K562 (cell line): ENCODE data around the gene TSPAN32. TPM values are rescaled to one million over a fixed set of nuclear protein-coding genes. Genes with fewer than 3 reads are reported as not detected.

Experiments used
- BMI1 ChIP-seq: fragments of 150-350 bp; IDR thresholded peaks from 2 replicates; pipeline ENCODE4 v1.6.1; 2014; ENCODE audit warnings: low read length
- CBX3 ChIP-seq, 2 experiments: IDR thresholded peaks; 1 replicate in 1 of 2; 2 replicates in 1 of 2; pipeline ENCODE4 v1.6.1; 2012; ENCODE audit warnings: inconsistent platforms in 2 of 2, low read length in 2 of 2, borderline replicate concordance in 1 of 2, control low read depth in 1 of 2
- EP300 ChIP-seq: IDR thresholded peaks from 2 replicates; pipeline ENCODE4 v1.6.1; 2012; ENCODE audit warnings: low read length, improper control_type of control experiment
- FOSL1 ChIP-seq: fragments of 200-800 bp; sonication (Bioruptor generic); conservative IDR thresholded peaks from 2 replicates; pipeline ENCODE4 v1.6.1; 2016; ENCODE audit warnings: missing genetic modification characterization, missing compliant biosample characterization
- IFI16 ChIP-seq: fragments of 250-450 bp; sonication (Bioruptor Pico); IDR thresholded peaks from 2 replicates; pipeline ENCODE4 v2.1.2; 2022; ENCODE audit warnings: mild to moderate bottlenecking, inconsistent platforms
- JUN ChIP-seq, 2 experiments: sonication (generic) in 1 of 2; formaldehyde crosslinking in 1 of 2; IDR thresholded peaks; 2 replicates each; pipeline versions ENCODE4 v1.6.1 to v1.8.0; 2012 to 2022; ENCODE audit warnings: borderline replicate concordance in 2 of 2, mild to moderate bottlenecking in 2 of 2, improper control_type of control experiment in 1 of 2, low read depth in 1 of 2, low read length in 1 of 2, missing genetic modification reagents in 1 of 2
- JUND ChIP-seq, 2 experiments: IDR thresholded peaks; 2 replicates in 1 of 2; 3 replicates in 1 of 2; pipeline ENCODE4 v1.6.1; 2011; ENCODE audit warnings: borderline replicate concordance in 2 of 2, low read depth in 2 of 2, low read length in 2 of 2, improper control_type of control experiment in 1 of 2, missing biosample characterization in 1 of 2, missing genetic modification characterization in 1 of 2, missing genetic modification reagents in 1 of 2
- PCBP1 ChIP-seq: fragments of 200-400 bp; formaldehyde crosslinking; IDR thresholded peaks from 2 replicates; pipeline ENCODE4 v1.6.1; 2018; ENCODE audit warnings: mild to moderate bottlenecking, low read depth, low read length; ENCODE audit not compliant: poor library complexity, severe bottlenecking
- SPI1 ChIP-seq: IDR thresholded peaks from 2 replicates; pipeline ENCODE4 v1.6.1; 2011; ENCODE audit warnings: low read depth, low read length, control low read depth, borderline replicate concordance
- ZNF133 ChIP-seq: fragments of 250-450 bp; sonication (Bioruptor Pico); IDR thresholded peaks from 2 replicates; pipeline ENCODE4 v1.4.0; 2020; ENCODE audit warnings: mild to moderate bottlenecking
- polyA plus RNA-seq, 8 experiments: library from polyadenylated mRNA; depleted of rRNA in 4 of 8; stranded (reverse) in 5 of 8; unstranded in 3 of 8; fragments of >200 nt; fragmentation: Nextera tagmentation in 2 of 8; fragmentation: Illumina TruSeq in 1 of 8; extraction: Ambion mirVana in 2 of 8; extraction: Trizol in 1 of 8; gene quantifications; 2 replicates each; pipeline versions ENCODE4 v1.2.1 to v1.2.3, GENCODE V29; 2011 to 2014; ENCODE audit warnings: inconsistent platforms in 1 of 8, missing spikeins in 1 of 8
- total RNA-seq, 7 experiments: library from RNA; depleted of rRNA in 6 of 7; stranded (reverse); fragments of >200 nt in 6 of 7; fragmentation: Illumina TruSeq in 2 of 7; extraction: Trizol in 2 of 7; gene quantifications; 2 replicates each; pipeline versions ENCODE4 v1.2.1 to v1.2.3, GENCODE V29; 2011 to 2021; ENCODE audit warnings: low replicate concordance in 1 of 7
- TF ChIP-seq, protein P1 (sequence below), 2 experiments: fragments of 150-350 bp in 1 of 2; IDR thresholded peaks; 2 replicates each; pipeline ENCODE4 v1.6.1; 2012 to 2016; ENCODE audit warnings: low read depth in 2 of 2, low read length in 2 of 2, mild to moderate bottlenecking in 1 of 2, moderate library complexity in 1 of 2
- TF ChIP-seq, protein P2 (sequence below): fragments of 250-450 bp; sonication (Bioruptor Pico); IDR thresholded peaks from 2 replicates; pipeline ENCODE4 v1.4.0; 2020; ENCODE audit warnings: mild to moderate bottlenecking
- TF ChIP-seq, protein P3 (sequence below), 2 experiments: fragments of 450-650 bp in 1 of 2; sonication (generic) in 1 of 2; formaldehyde crosslinking in 1 of 2; IDR thresholded peaks in 1 of 2; conservative IDR thresholded peaks in 1 of 2; 2 replicates each; pipeline versions ENCODE4 v1.6.1 to v1.8.1; 2016 to 2023; ENCODE audit warnings: mild to moderate bottlenecking in 2 of 2, moderate library complexity in 2 of 2, inconsistent platforms in 1 of 2, missing genetic modification reagents in 1 of 2
- TF ChIP-seq, protein P4 (sequence below): fragments of 250-450 bp; sonication (Bioruptor Pico); IDR thresholded peaks from 2 replicates; pipeline ENCODE4 v1.4.0; 2020

Gene TSPAN32
- total and polyA plus RNA-seq, 9 of the 15 experiments (the other 6 are each of a cell fraction or from before 2014, with no cell fraction given): 0.21 to 7.3 (median 2.6) TPM

DNA sequence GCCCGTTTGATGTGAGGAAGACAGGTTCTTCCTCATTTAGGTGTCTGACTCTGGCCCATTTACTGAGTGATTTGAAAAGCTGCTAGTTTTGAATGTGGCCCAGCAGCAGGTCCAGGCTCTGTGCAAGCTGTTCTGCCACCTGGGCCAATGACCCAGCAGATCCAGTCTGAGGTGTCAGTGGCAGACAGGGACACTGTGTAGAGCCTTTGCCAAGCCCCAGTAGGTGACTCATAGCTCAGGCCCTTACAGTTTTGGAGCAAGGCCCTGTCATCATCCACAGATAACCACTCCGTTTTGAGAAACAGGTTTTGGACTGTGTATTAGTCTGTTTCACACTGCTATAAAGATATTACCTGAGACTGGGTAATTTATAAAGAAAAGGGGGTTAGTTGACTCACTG, 23.9 kb downstream of the TSPAN32 start (continued):
- TF ChIP-seq, protein P1, sequence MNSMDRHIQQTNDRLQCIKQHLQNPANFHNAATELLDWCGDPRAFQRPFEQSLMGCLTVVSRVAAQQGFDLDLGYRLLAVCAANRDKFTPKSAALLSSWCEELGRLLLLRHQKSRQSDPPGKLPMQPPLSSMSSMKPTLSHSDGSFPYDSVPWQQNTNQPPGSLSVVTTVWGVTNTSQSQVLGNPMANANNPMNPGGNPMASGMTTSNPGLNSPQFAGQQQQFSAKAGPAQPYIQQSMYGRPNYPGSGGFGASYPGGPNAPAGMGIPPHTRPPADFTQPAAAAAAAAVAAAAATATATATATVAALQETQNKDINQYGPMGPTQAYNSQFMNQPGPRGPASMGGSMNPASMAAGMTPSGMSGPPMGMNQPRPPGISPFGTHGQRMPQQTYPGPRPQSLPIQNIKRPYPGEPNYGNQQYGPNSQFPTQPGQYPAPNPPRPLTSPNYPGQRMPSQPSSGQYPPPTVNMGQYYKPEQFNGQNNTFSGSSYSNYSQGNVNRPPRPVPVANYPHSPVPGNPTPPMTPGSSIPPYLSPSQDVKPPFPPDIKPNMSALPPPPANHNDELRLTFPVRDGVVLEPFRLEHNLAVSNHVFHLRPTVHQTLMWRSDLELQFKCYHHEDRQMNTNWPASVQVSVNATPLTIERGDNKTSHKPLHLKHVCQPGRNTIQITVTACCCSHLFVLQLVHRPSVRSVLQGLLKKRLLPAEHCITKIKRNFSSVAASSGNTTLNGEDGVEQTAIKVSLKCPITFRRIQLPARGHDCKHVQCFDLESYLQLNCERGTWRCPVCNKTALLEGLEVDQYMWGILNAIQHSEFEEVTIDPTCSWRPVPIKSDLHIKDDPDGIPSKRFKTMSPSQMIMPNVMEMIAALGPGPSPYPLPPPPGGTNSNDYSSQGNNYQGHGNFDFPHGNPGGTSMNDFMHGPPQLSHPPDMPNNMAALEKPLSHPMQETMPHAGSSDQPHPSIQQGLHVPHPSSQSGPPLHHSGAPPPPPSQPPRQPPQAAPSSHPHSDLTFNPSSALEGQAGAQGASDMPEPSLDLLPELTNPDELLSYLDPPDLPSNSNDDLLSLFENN (IDR thresholded peaks at IDR 0.05; ENCODE audit: low read depth in 2 of 2, low read length in 2 of 2): no peak
- TF ChIP-seq EP300 (no peak), BMI1 (no peak), SPI1 (no peak), JUND (IDR thresholded peaks at IDR 0.05; ENCODE audit: borderline replicate concordance, low read depth, low read length) (peak; percentile 71), JUND (tag; IDR thresholded peaks at IDR 0.05; ENCODE audit: borderline replicate concordance, low read depth, low read length) (no peak), ZNF133 (CRISPR knock-in tag) (no peak), JUN (IDR thresholded peaks at IDR 0.05; ENCODE audit: borderline replicate concordance, low read depth, low read length) (0 out of 2 replicates have a peak, but pooled peaks have one; percentile 6), JUN (CRISPR knock-in tag; IDR thresholded peaks at IDR 0.05; ENCODE audit: borderline replicate concordance) (no peak), CBX3 (IDR thresholded peaks at IDR 0.05; ENCODE audit: borderline replicate concordance in 1 of 2, low read length in 2 of 2) (no peak), PCBP1 (no peak), IFI16 (no peak), FOSL1 (peak; percentile 86)
- TF ChIP-seq, protein P2, sequence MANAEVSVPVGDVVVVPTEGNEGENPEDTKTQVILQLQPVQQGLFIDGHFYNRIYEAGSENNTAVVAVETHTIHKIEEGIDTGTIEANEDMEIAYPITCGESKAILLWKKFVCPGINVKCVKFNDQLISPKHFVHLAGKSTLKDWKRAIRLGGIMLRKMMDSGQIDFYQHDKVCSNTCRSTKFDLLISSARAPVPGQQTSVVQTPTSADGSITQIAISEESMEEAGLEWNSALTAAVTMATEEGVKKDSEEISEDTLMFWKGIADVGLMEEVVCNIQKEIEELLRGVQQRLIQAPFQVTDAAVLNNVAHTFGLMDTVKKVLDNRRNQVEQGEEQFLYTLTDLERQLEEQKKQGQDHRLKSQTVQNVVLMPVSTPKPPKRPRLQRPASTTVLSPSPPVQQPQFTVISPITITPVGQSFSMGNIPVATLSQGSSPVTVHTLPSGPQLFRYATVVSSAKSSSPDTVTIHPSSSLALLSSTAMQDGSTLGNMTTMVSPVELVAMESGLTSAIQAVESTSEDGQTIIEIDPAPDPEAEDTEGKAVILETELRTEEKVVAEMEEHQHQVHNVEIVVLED (CRISPR knock-in tag): no peak
- TF ChIP-seq, protein P3, sequence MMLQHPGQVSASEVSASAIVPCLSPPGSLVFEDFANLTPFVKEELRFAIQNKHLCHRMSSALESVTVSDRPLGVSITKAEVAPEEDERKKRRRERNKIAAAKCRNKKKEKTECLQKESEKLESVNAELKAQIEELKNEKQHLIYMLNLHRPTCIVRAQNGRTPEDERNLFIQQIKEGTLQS (IDR thresholded peaks at IDR 0.05): peak; percentile 76
- TF ChIP-seq, protein P3 (CRISPR knock-in tag; conservative IDR thresholded peaks at IDR 0.05): no peak
- TF ChIP-seq, protein P4, sequence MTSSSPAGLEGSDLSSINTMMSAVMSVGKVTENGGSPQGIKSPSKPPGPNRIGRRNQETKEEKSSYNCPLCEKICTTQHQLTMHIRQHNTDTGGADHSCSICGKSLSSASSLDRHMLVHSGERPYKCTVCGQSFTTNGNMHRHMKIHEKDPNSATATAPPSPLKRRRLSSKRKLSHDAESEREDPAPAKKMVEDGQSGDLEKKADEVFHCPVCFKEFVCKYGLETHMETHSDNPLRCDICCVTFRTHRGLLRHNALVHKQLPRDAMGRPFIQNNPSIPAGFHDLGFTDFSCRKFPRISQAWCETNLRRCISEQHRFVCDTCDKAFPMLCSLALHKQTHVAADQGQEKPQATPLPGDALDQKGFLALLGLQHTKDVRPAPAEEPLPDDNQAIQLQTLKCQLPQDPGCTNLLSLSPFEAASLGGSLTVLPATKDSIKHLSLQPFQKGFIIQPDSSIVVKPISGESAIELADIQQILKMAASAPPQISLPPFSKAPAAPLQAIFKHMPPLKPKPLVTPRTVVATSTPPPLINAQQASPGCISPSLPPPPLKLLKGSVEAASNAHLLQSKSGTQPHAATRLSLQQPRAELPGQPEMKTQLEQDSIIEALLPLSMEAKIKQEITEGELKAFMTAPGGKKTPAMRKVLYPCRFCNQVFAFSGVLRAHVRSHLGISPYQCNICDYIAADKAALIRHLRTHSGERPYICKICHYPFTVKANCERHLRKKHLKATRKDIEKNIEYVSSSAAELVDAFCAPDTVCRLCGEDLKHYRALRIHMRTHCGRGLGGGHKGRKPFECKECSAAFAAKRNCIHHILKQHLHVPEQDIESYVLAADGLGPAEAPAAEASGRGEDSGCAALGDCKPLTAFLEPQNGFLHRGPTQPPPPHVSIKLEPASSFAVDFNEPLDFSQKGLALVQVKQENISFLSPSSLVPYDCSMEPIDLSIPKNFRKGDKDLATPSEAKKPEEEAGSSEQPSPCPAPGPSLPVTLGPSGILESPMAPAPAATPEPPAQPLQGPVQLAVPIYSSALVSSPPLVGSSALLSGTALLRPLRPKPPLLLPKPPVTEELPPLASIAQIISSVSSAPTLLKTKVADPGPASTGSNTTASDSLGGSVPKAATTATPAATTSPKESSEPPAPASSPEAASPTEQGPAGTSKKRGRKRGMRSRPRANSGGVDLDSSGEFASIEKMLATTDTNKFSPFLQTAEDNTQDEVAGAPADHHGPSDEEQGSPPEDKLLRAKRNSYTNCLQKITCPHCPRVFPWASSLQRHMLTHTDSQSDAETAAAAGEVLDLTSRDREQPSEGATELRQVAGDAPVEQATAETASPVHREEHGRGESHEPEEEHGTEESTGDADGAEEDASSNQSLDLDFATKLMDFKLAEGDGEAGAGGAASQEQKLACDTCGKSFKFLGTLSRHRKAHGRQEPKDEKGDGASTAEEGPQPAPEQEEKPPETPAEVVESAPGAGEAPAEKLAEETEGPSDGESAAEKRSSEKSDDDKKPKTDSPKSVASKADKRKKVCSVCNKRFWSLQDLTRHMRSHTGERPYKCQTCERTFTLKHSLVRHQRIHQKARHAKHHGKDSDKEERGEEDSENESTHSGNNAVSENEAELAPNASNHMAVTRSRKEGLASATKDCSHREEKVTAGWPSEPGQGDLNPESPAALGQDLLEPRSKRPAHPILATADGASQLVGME: no peak
